H7 (cell line): ENCODE data around the gene C9. TPM values are rescaled to one million over a fixed set of nuclear protein-coding genes. Genes with fewer than 3 reads are reported as not detected.
"Not testable (repeated sequence)": the region's sequence is repeated elsewhere in the genome, so short reads cannot be mapped to it uniquely, and the experiment has no call there.

ENCODE experiments used
- DNase-seq: peaks from one replicate; pipeline ENCODE4 v3.0.0; 2012
- H3K27me3 ChIP-seq: 2 replicates; pipeline ENCODE4 v1.6.0; 2011; ENCODE audit warnings: mild to moderate bottlenecking, low read length; ENCODE audit not compliant: control insufficient read depth, insufficient read depth
- H3K36me3 ChIP-seq: replicated peaks from 2 replicates; pipeline ENCODE4 v1.5.1; 2011; ENCODE audit warnings: low read length; ENCODE audit not compliant: control insufficient read depth, insufficient read depth
- H3K4me3 ChIP-seq: 2 replicates; pipeline ENCODE4 v1.5.1; 2011; ENCODE audit warnings: low read depth, mild to moderate bottlenecking, control low read depth, low read length, moderate library complexity; ENCODE audit not compliant: insufficient read depth
- total RNA-seq: library from RNA; depleted of rRNA; stranded (reverse); fragments of >200 nt; shearing (Covaris generic); gene quantifications from 2 replicates; pipeline ENCODE4 v1.2.3, GENCODE V29; 2014; rRNA removed

The C9 gene
- total RNA-seq, 1 experiment from 2014 or later, result not detected

- DNase-seq, result no peak
- Histone ChIP-seq H3K4me3 (no peak overlapping the region), H3K27me3 (no peaks in the 10 kb centered on the region), H3K36me3 (no peaks in the 10 kb centered on the region)
Measured at GRCh38 chr5:39249564-39250274, 114.6 kb downstream of the C9 start.

DNA sequence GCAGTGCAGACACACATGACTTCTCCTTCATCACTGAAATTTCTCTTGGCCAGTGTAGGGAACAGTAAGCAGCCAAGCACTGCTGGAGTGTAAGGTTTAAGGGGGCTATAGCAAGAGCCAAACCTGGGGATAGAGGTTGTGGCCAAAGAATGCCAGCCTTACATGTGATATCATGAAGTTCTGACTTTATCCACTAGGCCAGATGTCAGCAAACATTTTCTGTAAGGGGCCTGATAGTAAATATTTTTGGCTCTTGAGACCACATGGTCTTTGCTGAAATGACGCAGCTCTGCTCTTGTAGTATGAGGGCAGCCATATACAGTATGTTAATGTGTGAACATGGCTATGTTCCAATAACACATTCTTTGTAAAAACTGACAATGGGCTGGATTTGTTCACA is 115.2 kb downstream of the C9 start:
- DNase-seq, result no peak
- H3K4me3 ChIP-seq, result no peak overlapping the region
- no peaks in the 10 kb centered on the region for H3K36me3 ChIP-seq
- no peaks in the 10 kb centered on the region for H3K27me3 ChIP-seq

DNA sequence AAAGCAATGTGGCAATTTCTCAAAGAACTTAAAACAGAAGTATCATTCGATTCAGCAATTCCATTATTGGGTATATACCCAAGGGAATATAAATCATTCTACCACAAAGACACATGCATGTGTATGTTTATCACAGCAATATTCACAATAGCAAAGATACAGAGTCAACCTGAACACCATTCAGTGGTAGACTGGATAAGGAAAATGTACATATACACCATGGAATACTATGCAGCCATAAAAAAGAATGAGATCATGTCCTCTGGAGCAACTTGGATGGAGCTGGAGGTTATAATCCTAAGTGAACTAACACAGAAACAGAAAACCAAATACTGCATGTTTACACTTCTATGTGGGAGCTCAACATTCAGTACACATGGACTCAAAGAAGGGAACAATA is 123.5 kb downstream of the C9 start:
- H3K27me3 ChIP-seq, result no peaks in the 10 kb centered on the region
- H3K4me3 ChIP-seq, result no peak overlapping the region
- DNase-seq, result no peak
- no peaks in the 10 kb centered on the region for H3K36me3 ChIP-seq

DNA sequence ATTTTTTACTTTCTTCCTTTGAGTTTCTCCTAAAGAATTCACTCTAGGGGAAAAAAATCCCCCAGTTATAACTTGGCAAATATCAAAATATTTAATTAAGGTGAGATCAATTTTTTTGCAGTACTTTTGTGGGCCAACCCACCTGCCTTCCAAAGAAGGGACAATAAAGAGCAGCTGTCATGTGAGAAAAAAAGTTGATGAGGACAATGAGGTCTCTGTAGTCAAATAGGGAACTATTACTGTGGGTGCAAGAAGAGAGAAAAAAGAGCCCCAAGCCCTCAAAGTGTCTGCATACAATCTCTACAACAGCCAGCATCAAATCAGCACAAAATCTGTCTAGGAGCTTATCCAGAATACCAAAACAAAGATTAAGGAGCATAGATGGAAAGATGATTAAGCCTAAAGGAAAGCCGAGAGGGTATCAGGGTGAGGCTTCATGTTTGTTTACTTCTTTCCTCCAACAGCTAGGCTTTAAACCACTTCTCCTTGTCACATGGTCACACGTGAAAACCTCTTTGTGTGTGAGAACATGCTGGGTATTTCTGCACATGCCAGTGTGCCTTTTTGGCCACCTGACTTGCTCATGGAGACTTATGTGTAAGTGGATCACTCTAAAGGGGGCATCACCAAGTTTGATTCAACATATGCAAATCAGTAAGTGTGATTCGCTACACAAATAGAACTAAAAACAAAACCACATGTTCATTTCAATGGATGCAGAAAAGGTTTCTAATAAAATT is 125.8 kb downstream of the C9 start:
- H3K4me3 ChIP-seq, result no peak overlapping the region
- no peaks in the 10 kb centered on the region for H3K36me3 ChIP-seq
- no peaks in the 10 kb centered on the region for H3K27me3 ChIP-seq
- DNase-seq, result no peak

- no peak for DNase-seq
- Histone ChIP-seq H3K36me3 (no peaks in the 10 kb centered on the region), H3K27me3 (no peaks in the 10 kb centered on the region), H3K4me3 (no peak overlapping the region)
Measured at GRCh38 chr5:39236718-39237117, 127.6 kb downstream of the C9 start.

GRCh38 chr5:39235648-39236047 is 128.6 kb downstream of the C9 start:
- Histone ChIP-seq H3K36me3 (no peaks in the 10 kb centered on the region), H3K27me3 (no peaks in the 10 kb centered on the region), H3K4me3 (no peak overlapping the region)
- no peak for DNase-seq

GRCh38 chr5:39234494-39234893 is 129.8 kb downstream of the C9 start:
- DNase-seq, H3K36me3 ChIP-seq: not testable (repeated sequence)

More at GRCh38 chr5:39234494-39234893, 129.8 kb downstream of the C9 start:
- not testable (repeated sequence) for H3K27me3 ChIP-seq, H3K4me3 ChIP-seq

Other genes starting within 250 kb of the C9 start
- not detected in 2 replicates for gene FYB1, start 144.9 kb downstream of the C9 start, total RNA-seq
- gene DAB2, start 60.5 kb upstream of the C9 start, total RNA-seq, result 2.7 and 3.7 TPM in 2 replicates